ENCODE results near the gene USP16. TPM values are rescaled to one million over a fixed set of nuclear protein-coding genes. Genes with fewer than 3 reads are reported as not detected.
A peak's percentile ranks its signal among the peaks of the same experiment; 100 is the strongest.

USP16 gene
- total RNA-seq, 1 experiment from 2014 or later, result 30.6 TPM

DNA sequence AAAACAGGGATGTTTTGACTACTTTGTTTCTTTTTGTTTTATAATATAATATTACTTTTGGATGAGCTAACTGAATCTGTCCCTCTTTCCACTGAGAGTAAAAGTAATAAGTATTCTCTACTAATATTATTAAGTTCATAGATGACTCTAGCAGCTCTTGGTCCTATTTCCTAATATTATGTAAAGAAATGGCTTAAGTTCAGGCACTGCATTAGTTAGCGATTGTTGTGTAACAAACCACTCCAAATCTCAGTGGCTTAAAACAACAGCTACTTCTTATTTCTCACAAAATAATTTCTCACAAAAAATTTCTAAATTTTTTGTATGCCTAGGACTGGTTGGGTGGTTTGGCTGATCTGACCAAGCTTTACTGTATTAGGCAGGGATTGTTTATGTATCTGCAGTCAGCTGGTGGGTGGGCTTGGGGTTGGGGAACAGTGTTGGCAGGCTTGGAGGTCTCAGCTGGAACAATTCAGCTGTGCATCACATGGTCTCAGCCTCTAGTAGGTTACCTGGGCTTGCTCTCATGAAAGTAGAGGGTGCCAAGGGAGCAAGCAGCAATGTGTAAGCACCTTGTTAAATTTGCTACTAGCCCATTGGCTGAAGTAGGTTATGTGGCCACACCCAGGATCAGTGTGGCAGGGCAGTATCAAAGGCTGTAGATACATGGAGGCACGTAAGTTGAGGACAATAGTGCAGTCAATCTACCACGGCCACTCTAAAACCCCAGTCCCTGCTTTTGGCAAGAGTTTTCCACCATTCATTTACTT lies 57.8 kb downstream of the USP16 start:
- Histone ChIP-seq H4K5ac (ENCODE audit: insufficient read length, low read depth, low read length) (no peak overlapping the region), H2BK120ac (ENCODE audit: low read depth, low read length, poor library complexity, severe bottlenecking) (no peak overlapping the region), H4K91ac (ENCODE audit: insufficient read length, low read depth, low read length) (no peak overlapping the region), H3K4me1 (ENCODE audit: insufficient read depth, low read length) (no peaks in the 10 kb centered on the region), H3K14ac (ENCODE audit: insufficient read depth, low read length) (no peak overlapping the region), H3K9me3 (ENCODE audit: control insufficient read depth, low read depth, low read length) (no peaks in the 10 kb centered on the region), H4K8ac (replicated peaks; ENCODE audit: insufficient read length, low read depth, low read length) (no peak overlapping the region), H2BK15ac (ENCODE audit: low read depth, low read length) (no peak overlapping the region), H3K79me2 (ENCODE audit: insufficient read depth, low read length) (no peaks in the 10 kb centered on the region), H2AK5ac (ENCODE audit: insufficient read length, low read length) (no peak overlapping the region), H2BK12ac (ENCODE audit: insufficient read length, low read depth, low read length) (no peak overlapping the region), H3K4me2 (ENCODE audit: insufficient read depth, insufficient read length, low read length) (no peak overlapping the region), H3K9ac (ENCODE audit: extremely low read depth, insufficient read length, low read length) (no peak overlapping the region), H4K20me1 (ENCODE audit: control insufficient read depth, insufficient read depth, insufficient read length) (no peaks in the 10 kb centered on the region), H2BK5ac (ENCODE audit: insufficient read length, low read length) (no peak overlapping the region), H2AFZ (ENCODE audit: low read length) (no peak overlapping the region), H2BK20ac (ENCODE audit: low read depth, low read length, poor library complexity, severe bottlenecking) (no peak overlapping the region), H3T11ph (ENCODE audit: low read length) (no peak overlapping the region), H3K4ac (ENCODE audit: low read depth, low read length) (no peak overlapping the region), H3K27ac (ENCODE audit: insufficient read length, low read depth, low read length) (no peak overlapping the region), H3K27me3 (ENCODE audit: insufficient read depth, low read length) (no peaks in the 10 kb centered on the region), H3K18ac (ENCODE audit: insufficient read length, low read depth, low read length) (no peak overlapping the region), H3K79me1 (ENCODE audit: insufficient read depth, low read depth, low read length, poor library complexity, severe bottlenecking) (no peaks in the 10 kb centered on the region), H3K23me2 (ENCODE audit: insufficient read length, low read depth, low read length, poor library complexity, severe bottlenecking) (no peaks in the 10 kb centered on the region), H3K23ac (ENCODE audit: insufficient read length, low read depth, low read length) (no peak overlapping the region), H3K56ac (ENCODE audit: insufficient read length, low read depth, low read length) (no peak overlapping the region)
- peak; percentile 34 for DNase-seq
- TF ChIP-seq, protein P1, sequence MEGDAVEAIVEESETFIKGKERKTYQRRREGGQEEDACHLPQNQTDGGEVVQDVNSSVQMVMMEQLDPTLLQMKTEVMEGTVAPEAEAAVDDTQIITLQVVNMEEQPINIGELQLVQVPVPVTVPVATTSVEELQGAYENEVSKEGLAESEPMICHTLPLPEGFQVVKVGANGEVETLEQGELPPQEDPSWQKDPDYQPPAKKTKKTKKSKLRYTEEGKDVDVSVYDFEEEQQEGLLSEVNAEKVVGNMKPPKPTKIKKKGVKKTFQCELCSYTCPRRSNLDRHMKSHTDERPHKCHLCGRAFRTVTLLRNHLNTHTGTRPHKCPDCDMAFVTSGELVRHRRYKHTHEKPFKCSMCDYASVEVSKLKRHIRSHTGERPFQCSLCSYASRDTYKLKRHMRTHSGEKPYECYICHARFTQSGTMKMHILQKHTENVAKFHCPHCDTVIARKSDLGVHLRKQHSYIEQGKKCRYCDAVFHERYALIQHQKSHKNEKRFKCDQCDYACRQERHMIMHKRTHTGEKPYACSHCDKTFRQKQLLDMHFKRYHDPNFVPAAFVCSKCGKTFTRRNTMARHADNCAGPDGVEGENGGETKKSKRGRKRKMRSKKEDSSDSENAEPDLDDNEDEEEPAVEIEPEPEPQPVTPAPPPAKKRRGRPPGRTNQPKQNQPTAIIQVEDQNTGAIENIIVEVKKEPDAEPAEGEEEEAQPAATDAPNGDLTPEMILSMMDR (conservative IDR thresholded peaks at IDR 0.05), result no peak
- H3K27me3 Mint-ChIP-seq (ENCODE audit: low read depth), result peaks cover 6% of the 10 kb centered on the region
- WGBS (ENCODE audit: extremely low coverage, insufficient read length, low lambda C conversion rate), result no CpG with 5 or more reads among the region's 3 CpGs
- no peak overlapping the region for H3K27ac Mint-ChIP-seq
- H3K4me3 Mint-ChIP-seq, result no peak overlapping the region
- no peaks in the 10 kb centered on the region; a peak in 1 of 5 replicates for H3K9me3 Mint-ChIP-seq
- no peaks in the 10 kb centered on the region; a peak in 1 of 7 replicates for H3K36me3 Mint-ChIP-seq (ENCODE audit: insufficient read depth in 1 of 3, low read depth in 3 of 3)
- peaks cover 7 to 8% of the 10 kb centered on the region in 2 experiments for H3K4me1 Mint-ChIP-seq
